Hepatic stellate cell (primary cell): ENCODE data around the gene FAM151B.
"Not testable (repeated sequence)": the region's sequence is repeated elsewhere in the genome, so short reads cannot be mapped to it uniquely, and the experiment has no call there.

Source experiments
- DNase-seq: peaks from one replicate; pipeline ENCODE4 v3.0.0; 2011; ENCODE audit warnings: low spot score

FAM151B gene

GRCh38 chr5:80504833-80505232 lies 16.9 kb downstream of the FAM151B start:
- DNase-seq, result no peak

- no peak for DNase-seq
Measured at GRCh38 chr5:80507663-80508062, 19.8 kb downstream of the FAM151B start.

- DNase-seq, result no peak
Measured at GRCh38 chr5:80508844-80509243, 20.9 kb downstream of the FAM151B start.

- no peak for DNase-seq
Measured at GRCh38 chr5:80509362-80509761, 21.5 kb downstream of the FAM151B start.

GRCh38 chr5:80516826-80517225 lies 28.9 kb downstream of the FAM151B start:
- no peak for DNase-seq

- no peak for DNase-seq
Measured at GRCh38 chr5:80540691-80541090, 52.8 kb downstream of the FAM151B start.

GRCh38 chr5:80541392-80541791 lies 53.5 kb downstream of the FAM151B start:
- no peak for DNase-seq

GRCh38 chr5:80554646-80555045 lies 66.7 kb downstream of the FAM151B start:
- DNase-seq, result no peak

- DNase-seq, result no peak
Measured at GRCh38 chr5:80555099-80555498, 67.2 kb downstream of the FAM151B start.

GRCh38 chr5:80559244-80559643 lies 71.3 kb downstream of the FAM151B start:
- no peak for DNase-seq

- no peak for DNase-seq
Measured at GRCh38 chr5:80565330-80565729, 77.4 kb downstream of the FAM151B start.

GRCh38 chr5:80566711-80567259 lies 78.9 kb downstream of the FAM151B start:
- DNase-seq, result no peak

GRCh38 chr5:80568251-80568650 lies 80.4 kb downstream of the FAM151B start:
- DNase-seq, result no peak

- no peak for DNase-seq
Measured at GRCh38 chr5:80569086-80569960, 81.4 kb downstream of the FAM151B start.

GRCh38 chr5:80569961-80570786 lies 82.3 kb downstream of the FAM151B start, which contains the start of gene ANKRD34B:
Gene ANKRD34B (minus strand): TSS chr5:80570280. CDS start chr5:80560019, 10,261 bp downstream.
- no peak for DNase-seq

GRCh38 chr5:80573062-80573461 lies 85.2 kb downstream of the FAM151B start:
- no peak for DNase-seq

- no peak for DNase-seq
Measured at GRCh38 chr5:80576383-80576782, 88.5 kb downstream of the FAM151B start.

- DNase-seq, result no peak
Measured at GRCh38 chr5:80577707-80578106, 89.8 kb downstream of the FAM151B start.

GRCh38 chr5:80579050-80579449 lies 91.2 kb downstream of the FAM151B start:
- no peak for DNase-seq

- not testable (repeated sequence) for DNase-seq
Measured at GRCh38 chr5:80580291-80580690, 92.4 kb downstream of the FAM151B start.

GRCh38 chr5:80584770-80585169 lies 96.9 kb downstream of the FAM151B start:
- DNase-seq, result no peak

GRCh38 chr5:80588858-80589540 lies 101.1 kb downstream of the FAM151B start:
- DNase-seq, result no peak
